GM18499 (cell line): ENCODE measurements around the gene MBOAT1.
A peak's percentile ranks its signal among the peaks of the same experiment; 100 is the strongest.
"Not testable (repeated sequence)": the region's sequence is repeated elsewhere in the genome, so short reads cannot be mapped to it uniquely, and the experiment has no call there.

Experiments used
- ATAC-seq: cut with Tn5 transposase; IDR thresholded peaks from one replicate; pipeline ENCODE4 v1.9.1; 2021; ENCODE audit warnings: moderate number of reproducible peaks; ENCODE audit not compliant: insufficient read depth, unreplicated experiment

Gene MBOAT1

GRCh38 chr6:20142866-20143265 lies 69.4 kb downstream of the MBOAT1 start:
- no peak for ATAC-seq

- no peak for ATAC-seq
These were observed 70.3 kb downstream of the MBOAT1 start for GRCh38 chr6:20141931-20142330.

- not testable (repeated sequence) for ATAC-seq
These were observed 72.9 kb downstream of the MBOAT1 start for GRCh38 chr6:20139127-20139963.

- ATAC-seq: no peak
These were observed 74.4 kb downstream of the MBOAT1 start for GRCh38 chr6:20137837-20138236.

DNA sequence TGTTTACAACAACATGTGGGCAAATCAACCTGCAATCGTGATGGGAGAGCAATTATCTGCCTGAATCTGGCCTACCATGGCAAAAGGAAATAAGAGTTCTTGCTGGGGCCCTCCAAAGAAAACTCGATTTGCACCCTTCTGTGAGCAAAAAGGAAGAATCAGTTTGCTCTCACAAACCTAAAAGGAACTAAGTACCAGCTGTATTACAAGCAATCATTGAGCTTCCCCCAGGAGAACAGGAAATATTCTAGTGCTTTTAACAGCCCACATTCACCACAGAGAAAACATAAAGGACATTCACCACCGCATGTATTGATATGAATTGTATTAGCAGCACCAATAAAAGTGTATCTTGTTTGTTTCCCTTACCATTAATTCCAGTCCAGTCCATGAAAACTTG lies 75.0 kb downstream of the MBOAT1 start:
- ATAC-seq: no peak

DNA sequence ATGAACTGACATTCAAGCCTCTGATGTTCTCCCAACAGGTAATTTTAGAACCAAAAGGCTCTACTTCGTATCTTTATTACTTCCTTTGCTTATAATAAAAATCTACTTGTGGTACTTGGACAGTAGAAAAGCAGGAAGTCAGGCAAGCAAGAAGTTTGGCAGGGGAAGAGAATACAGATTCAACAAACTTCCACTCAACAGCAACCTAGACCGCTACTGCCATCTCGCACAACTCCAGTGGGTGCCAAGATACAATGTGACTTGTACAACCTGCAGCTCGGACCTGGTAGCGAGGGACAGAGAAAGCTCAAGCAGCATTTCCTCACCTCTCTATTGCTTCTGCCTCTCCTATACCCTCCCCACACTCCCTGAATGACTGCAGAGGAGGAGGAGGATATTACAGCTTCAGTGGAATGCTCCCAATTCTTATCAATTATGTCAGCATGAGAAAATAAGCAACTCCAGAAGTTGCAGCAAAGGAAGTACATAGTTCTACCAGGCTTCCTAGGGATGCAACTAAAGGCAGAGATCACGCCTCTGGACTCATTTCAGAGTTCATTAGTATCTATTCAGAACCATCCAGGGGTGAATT lies 76.5 kb downstream of the MBOAT1 start:
- no peak for ATAC-seq

- no peak for ATAC-seq
These were observed 77.7 kb downstream of the MBOAT1 start for GRCh38 chr6:20134613-20135012.

GRCh38 chr6:20129290-20130088 lies 82.8 kb downstream of the MBOAT1 start:
- ATAC-seq: no peak

DNA sequence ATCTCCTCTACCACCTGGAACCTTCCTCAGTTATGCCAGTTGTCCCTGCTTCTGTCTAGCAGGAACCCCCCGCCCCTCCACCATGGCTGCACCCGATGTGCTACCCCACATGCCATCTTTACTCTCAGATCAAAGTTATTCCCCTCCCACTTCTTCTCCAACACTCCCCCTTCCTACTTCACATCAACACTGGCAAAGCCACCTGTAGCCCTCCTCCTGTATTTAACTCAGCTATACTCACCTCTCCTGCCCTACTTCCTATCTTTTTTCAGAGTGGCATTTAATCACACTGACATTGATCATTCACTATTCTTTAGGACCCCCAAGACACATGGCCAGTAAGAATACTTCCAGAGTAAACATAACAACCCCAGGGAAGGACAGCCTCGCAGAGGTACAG lies 84.3 kb downstream of the MBOAT1 start:
- ATAC-seq: no peak

GRCh38 chr6:20126789-20127653 lies 85.2 kb downstream of the MBOAT1 start:
- ATAC-seq: no peak

GRCh38 chr6:20126102-20126752 lies 86.0 kb downstream of the MBOAT1 start:
- no peak for ATAC-seq

DNA sequence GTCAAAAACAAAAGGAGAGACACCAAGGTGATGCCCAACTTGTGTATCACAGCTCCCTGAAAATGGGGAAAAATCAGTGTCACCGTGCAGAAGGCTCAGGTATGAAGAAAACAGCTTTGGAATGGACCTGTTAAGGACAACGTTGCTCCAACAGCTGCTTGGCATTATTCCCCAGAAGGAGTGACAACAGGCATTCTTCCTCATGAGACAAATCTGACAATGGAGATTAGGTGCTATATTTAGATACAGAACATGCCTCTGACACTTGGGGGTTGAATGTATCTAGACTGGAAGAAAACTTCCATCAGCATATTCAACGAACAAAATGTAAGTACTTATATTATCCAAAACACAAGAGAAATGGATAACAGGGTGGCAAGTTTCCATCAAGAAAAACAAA lies 87.7 kb downstream of the MBOAT1 start:
- no peak for ATAC-seq

DNA sequence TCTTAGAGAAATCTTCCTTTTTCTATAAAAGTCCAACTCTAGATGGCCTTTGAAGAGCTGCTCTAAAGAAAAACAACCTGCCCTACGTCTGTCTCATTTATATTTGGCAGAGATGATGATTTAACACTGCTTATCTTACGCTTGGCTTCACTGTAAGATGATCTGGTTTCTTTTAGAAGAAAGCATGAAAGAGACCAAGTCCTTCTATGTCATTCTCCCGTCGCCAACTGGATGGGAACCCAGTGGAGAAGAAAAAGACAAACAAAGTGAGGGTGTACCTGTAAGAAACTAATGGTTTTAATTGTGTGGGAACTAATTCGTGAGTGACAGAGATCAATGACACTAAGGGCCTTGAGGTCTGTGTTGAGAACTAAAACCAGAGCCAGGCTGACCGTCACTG lies 92.8 kb downstream of the MBOAT1 start:
- ATAC-seq: no peak

DNA sequence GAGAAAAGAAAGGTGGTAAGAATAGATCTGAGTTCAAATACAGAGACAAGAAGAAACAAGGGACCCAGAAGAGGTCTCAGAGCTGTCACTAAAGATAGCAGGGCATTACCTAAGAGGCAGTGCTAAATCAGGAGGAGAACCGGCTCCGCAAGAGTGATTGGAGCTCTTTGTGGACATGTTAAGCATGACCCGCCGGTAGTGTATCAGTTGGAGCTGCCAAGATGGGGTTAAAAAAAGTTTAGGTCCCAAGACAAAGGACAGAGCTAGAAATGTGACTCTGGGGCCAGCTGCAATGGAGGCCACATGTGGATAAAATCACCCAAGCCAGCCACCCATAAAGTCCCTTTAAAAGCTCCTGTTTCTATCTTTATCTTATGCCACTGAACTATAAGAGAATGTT lies 93.4 kb downstream of the MBOAT1 start:
- ATAC-seq: no peak

GRCh38 chr6:20117474-20117873 lies 94.8 kb downstream of the MBOAT1 start:
- ATAC-seq: peak; percentile 76

- no peak for ATAC-seq
These were observed 95.5 kb downstream of the MBOAT1 start for GRCh38 chr6:20116792-20117191.

- no peak for ATAC-seq
These were observed 96.9 kb downstream of the MBOAT1 start for GRCh38 chr6:20115246-20115980.

DNA sequence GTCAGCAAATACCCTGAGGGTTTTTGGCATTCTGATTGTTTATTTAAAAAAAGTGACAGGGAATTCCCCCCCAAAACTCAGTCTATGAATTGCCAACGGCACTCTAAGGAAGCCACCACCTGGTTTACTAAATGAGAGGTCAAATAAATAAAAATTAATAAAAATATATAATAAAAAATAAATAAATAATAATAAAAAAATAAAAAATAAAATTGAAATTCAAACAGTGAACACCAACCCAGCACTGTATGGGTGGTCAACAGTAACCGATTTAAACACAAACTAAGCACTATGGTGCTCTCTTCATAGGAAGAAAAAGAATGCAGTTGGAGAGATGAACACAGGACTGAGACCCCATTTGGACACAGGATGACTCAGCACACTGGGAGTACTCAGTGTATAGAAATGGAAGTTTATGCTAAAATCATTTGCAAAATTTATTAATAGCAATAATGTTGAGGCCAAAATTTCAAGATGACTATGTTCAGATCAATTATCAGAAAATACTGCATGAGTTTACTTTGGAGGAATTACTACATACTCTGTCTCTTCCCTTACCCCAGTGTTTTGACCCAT lies 98.5 kb downstream of the MBOAT1 start:
- no peak for ATAC-seq

DNA sequence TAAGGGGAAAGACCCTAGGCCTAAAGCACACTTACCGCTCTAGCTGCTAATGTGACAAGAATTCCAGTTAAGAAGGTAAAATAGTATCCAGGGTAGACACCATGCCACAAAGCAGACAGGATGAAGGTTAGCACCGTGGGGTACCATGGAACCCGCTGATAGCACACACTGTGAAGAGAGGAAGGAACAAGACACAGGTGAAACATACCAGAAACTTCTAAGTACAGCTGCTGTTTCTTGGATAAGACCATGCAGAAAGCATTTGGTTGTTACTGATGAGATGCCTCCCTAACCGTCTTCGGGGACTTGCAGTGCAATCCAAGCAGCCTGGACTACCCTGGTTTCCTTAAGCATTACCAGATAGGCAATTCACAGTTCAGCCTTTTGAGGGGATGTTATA lies 99.4 kb downstream of the MBOAT1 start:
- ATAC-seq: no peak
